Measurements from ENCODE around the gene ERC2. TPM values are rescaled to one million over a fixed set of nuclear protein-coding genes. Genes with fewer than 3 reads are reported as not detected.

ERC2 gene
- total RNA-seq, 3 donors from 2014 or later (not counting 1 experiment from before 2014, with no cell fraction given) = not detected

DNA sequence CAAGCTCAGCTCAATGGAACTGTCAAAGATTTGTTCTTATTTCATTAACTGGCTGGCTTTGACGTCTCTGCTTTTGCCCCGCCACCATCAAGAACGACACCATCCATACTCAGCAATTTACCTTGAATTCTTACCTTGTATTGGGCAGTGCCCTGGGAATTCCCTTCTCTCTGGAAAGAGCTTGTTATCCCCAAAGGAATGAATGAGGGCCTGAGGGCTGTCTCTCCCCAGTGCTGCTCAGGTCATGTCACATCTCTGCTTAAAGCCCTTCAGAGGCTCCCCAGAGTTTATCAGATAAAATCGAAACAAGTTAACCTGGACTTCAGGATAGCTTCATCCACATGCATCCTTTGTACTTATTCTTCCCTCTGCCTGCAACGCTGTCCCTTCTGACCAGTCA lies 975.3 kb downstream of the ERC2 start:
- H3K36me3 ChIP-seq (ENCODE audit: control insufficient read depth, insufficient read depth, low read length) = no peaks in the 10 kb centered on the region
- TF ChIP-seq, protein P1, sequence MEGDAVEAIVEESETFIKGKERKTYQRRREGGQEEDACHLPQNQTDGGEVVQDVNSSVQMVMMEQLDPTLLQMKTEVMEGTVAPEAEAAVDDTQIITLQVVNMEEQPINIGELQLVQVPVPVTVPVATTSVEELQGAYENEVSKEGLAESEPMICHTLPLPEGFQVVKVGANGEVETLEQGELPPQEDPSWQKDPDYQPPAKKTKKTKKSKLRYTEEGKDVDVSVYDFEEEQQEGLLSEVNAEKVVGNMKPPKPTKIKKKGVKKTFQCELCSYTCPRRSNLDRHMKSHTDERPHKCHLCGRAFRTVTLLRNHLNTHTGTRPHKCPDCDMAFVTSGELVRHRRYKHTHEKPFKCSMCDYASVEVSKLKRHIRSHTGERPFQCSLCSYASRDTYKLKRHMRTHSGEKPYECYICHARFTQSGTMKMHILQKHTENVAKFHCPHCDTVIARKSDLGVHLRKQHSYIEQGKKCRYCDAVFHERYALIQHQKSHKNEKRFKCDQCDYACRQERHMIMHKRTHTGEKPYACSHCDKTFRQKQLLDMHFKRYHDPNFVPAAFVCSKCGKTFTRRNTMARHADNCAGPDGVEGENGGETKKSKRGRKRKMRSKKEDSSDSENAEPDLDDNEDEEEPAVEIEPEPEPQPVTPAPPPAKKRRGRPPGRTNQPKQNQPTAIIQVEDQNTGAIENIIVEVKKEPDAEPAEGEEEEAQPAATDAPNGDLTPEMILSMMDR (IDR thresholded peaks at IDR 0.05) = no peak
- Mint-ChIP-seq H3K27ac (no peak overlapping the region), H3K4me3 (no peak overlapping the region), H3K36me3 (no peaks in the 10 kb centered on the region), H3K4me1 (no peaks in the 10 kb centered on the region), H3K9me3 (no peaks in the 10 kb centered on the region), H3K27me3 (ENCODE audit: low read depth in 2 of 2) (peaks cover 29 to 35% of the 10 kb centered on the region in 2 donors)
- ATAC-seq (no peak), DNase-seq (no peak)
- H3K27ac ChIP-seq (ENCODE audit: low read length) = no peak overlapping the region
- H3K4me1 ChIP-seq (ENCODE audit: control insufficient read depth, insufficient read depth, low read length) = no peaks in the 10 kb centered on the region
- 82% methylated on average over 5 of the region's 5 CpGs for WGBS (ENCODE audit: insufficient coverage)
- H3K27me3 ChIP-seq (ENCODE audit: control insufficient read depth, insufficient read depth, low read length) = peaks cover 8% of the 10 kb centered on the region
- no peaks in the 10 kb centered on the region for H3K9me3 ChIP-seq (ENCODE audit: control insufficient read depth, insufficient read depth, low read length)
- intact Hi-C loops (cut with micrococcal nuclease) = no loop called here
- no peak overlapping the region for H3K4me3 ChIP-seq (ENCODE audit: low read length)

DNA sequence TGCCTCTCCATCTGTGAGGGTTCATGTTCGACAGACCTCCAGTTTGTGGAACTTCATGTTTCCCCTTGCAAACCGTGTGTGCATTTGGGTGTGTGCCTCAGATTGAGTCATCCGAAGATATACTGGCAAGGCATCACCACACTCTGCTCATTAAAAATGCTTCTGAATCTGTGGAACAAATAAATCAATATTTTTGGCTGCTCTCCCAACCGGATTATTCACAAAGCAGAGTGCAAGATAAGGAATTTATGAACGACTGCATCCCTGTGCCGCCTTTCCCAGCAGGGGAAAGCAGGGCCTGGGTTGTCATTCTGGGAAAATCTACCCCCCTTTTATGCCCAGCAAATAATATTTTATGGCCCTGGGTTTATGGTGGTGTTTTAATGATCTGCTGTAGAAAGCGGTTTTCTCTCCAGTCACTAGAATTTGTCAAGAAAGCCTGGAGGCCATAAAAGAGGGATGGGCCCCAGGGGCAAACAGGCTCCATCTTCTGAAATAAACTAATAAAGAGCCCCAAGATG lies 976.9 kb downstream of the ERC2 start:
- Mint-ChIP-seq H3K9me3 (no peaks in the 10 kb centered on the region), H3K4me1 (no peaks in the 10 kb centered on the region), H3K4me3 (no peak overlapping the region), H3K36me3 (no peaks in the 10 kb centered on the region), H3K27ac (no peak overlapping the region), H3K27me3 (ENCODE audit: low read depth in 2 of 2) (peaks cover 36 to 40% of the 10 kb centered on the region in 2 donors)
- H3K27ac ChIP-seq (ENCODE audit: low read length) = no peak overlapping the region
- ATAC-seq (no peak), DNase-seq (no peak)
- intact Hi-C loops (cut with micrococcal nuclease) = no loop called here
- TF ChIP-seq, protein P1 (IDR thresholded peaks at IDR 0.05) = no peak
- no peaks in the 10 kb centered on the region for H3K4me1 ChIP-seq (ENCODE audit: control insufficient read depth, insufficient read depth, low read length)
- WGBS (ENCODE audit: insufficient coverage) = 80% methylated on average over 6 of the region's 7 CpGs
- H3K36me3 ChIP-seq (ENCODE audit: control insufficient read depth, insufficient read depth, low read length) = no peaks in the 10 kb centered on the region
- H3K27me3 ChIP-seq (ENCODE audit: control insufficient read depth, insufficient read depth, low read length) = peaks cover 13% of the 10 kb centered on the region
- H3K9me3 ChIP-seq (ENCODE audit: control insufficient read depth, insufficient read depth, low read length) = no peaks in the 10 kb centered on the region
- no peak overlapping the region for H3K4me3 ChIP-seq (ENCODE audit: low read length)

DNA sequence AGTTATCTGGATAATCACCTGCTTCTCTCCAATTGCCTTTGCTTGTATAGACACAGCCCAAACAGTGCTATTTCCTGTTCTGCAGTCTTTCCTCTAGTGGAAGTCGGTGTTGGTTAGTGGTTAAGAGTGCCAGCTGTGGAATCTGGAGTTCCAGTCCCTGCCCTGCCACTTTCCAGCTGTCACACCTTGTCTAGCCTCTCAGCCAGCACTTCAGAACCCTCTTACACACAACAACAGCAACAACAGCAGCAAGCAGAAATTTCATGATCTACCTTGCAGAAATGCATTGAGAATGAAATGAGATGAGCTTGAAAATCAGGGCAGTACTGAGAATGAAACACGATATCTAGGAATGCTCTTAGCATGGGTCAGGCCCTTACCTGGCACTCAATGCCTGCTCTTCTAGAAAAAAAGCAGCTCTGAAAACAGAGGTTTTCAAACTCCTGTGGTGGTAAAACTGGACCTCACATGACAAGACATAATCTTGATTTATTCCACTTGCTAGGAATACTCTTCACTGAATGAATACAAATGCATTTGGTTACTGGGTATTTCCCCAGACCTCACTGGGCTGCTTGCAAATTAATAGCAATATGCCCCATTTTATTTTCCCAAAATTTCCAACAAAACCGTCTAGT lies 977.9 kb downstream of the ERC2 start:
- TF ChIP-seq, protein P1 (IDR thresholded peaks at IDR 0.05) = no peak
- H3K27me3 Mint-ChIP-seq (ENCODE audit: low read depth in 2 of 2) = peaks cover 41 to 50% of the 10 kb centered on the region in 2 donors
- H3K36me3 Mint-ChIP-seq = no peaks in the 10 kb centered on the region
- ATAC-seq = no peak
- no peaks in the 10 kb centered on the region for H3K4me1 ChIP-seq (ENCODE audit: control insufficient read depth, insufficient read depth, low read length)
- WGBS (ENCODE audit: insufficient coverage) = 66% methylated on average over 2 of the region's 3 CpGs
- no peaks in the 10 kb centered on the region for H3K9me3 Mint-ChIP-seq
- peaks cover 18% of the 10 kb centered on the region for H3K27me3 ChIP-seq (ENCODE audit: control insufficient read depth, insufficient read depth, low read length)
- H3K9me3 ChIP-seq (ENCODE audit: control insufficient read depth, insufficient read depth, low read length) = no peaks in the 10 kb centered on the region
- H3K27ac Mint-ChIP-seq = no peak overlapping the region
- peaks cover 0 to 2% of the 10 kb centered on the region in 2 donors for H3K4me1 Mint-ChIP-seq
- intact Hi-C loops (cut with micrococcal nuclease) = no loop called here
- no peak for DNase-seq
- no peak overlapping the region for H3K27ac ChIP-seq (ENCODE audit: low read length)
- H3K4me3 ChIP-seq (ENCODE audit: low read length) = no peak overlapping the region
- H3K4me3 Mint-ChIP-seq = no peak overlapping the region
- H3K36me3 ChIP-seq (ENCODE audit: control insufficient read depth, insufficient read depth, low read length) = no peaks in the 10 kb centered on the region

DNA sequence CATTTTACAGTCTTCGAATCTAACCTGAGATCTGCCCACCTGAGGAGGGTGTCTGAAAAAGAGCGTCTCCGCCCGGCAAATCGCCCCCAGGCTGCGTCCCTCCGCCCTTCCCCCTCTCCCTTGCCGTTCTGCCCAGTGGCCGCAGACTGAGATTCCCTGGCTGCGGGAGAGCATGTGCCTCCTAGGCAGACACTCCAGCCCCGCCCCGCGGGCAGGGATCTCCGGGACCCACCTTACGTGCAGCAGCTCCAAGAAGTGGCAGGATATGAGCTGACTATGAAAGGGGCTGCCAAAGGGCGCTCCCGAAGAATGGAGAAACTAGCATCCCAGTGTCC lies 978.5 kb downstream of the ERC2 start:
- TF ChIP-seq, protein P1 (IDR thresholded peaks at IDR 0.05) = no peak
- Mint-ChIP-seq H3K27ac (no peak overlapping the region), H3K4me3 (no peak overlapping the region), H3K9me3 (no peaks in the 10 kb centered on the region), H3K4me1 (peaks cover 0 to 4% of the 10 kb centered on the region in 2 donors), H3K27me3 (ENCODE audit: low read depth in 2 of 2) (peaks cover 44 to 56% of the 10 kb centered on the region in 2 donors), H3K36me3 (no peaks in the 10 kb centered on the region)
- no peak overlapping the region for H3K4me3 ChIP-seq (ENCODE audit: low read length)
- DNase-seq = no peak
- no peaks in the 10 kb centered on the region for H3K36me3 ChIP-seq (ENCODE audit: control insufficient read depth, insufficient read depth, low read length)
- intact Hi-C loops (cut with micrococcal nuclease) = no loop called here
- H3K4me1 ChIP-seq (ENCODE audit: control insufficient read depth, insufficient read depth, low read length) = no peaks in the 10 kb centered on the region
- peaks cover 20% of the 10 kb centered on the region for H3K27me3 ChIP-seq (ENCODE audit: control insufficient read depth, insufficient read depth, low read length)
- no peak for ATAC-seq
- no peaks in the 10 kb centered on the region for H3K9me3 ChIP-seq (ENCODE audit: control insufficient read depth, insufficient read depth, low read length)
- H3K27ac ChIP-seq (ENCODE audit: low read length) = no peak overlapping the region
- 5% methylated on average over 17 of the region's 17 CpGs for WGBS (ENCODE audit: insufficient coverage)

All from natural killer cell (primary cell).